Right lobe of liver (tissue), 6 donors: ENCODE results near the gene ZNF587. TPM values are rescaled to one million over a fixed set of nuclear protein-coding genes. Genes with fewer than 3 reads are reported as not detected.
"Not testable (repeated sequence)": the region's sequence is repeated elsewhere in the genome, so short reads cannot be mapped to it uniquely, and the experiment has no call there.

Source experiments
- ATAC-seq, 4 donors: fragments of 200-7000 bp; cut with Tn5 transposase; one replicate each; pipeline ENCODE4 v1.9.1; 2020; ENCODE audit warnings: mild to moderate bottlenecking in 4 of 4, moderate library complexity in 4 of 4
- DNase-seq, 3 donors: peaks; one replicate each; pipeline ENCODE4 v3.0.0-alpha.2; 2020
- H3K27ac ChIP-seq, 3 donors: fragments of 200-600 bp; one replicate each; pipeline ENCODE4 v1.8.0; 2022
- H3K27me3 ChIP-seq, 2 donors: fragments of 200-600 bp; one replicate each; pipeline ENCODE4 v1.8.0; 2022
- H3K36me3 ChIP-seq, 4 donors: fragments of 200-600 bp; sonication (generic) in 1 of 4; one replicate each; pipeline versions ENCODE4 v1.5.1 to v1.8.0; 2017 to 2022; ENCODE audit warnings: control low read depth in 1 of 4
- H3K4me1 ChIP-seq, 4 donors: fragments of 200-600 bp; sonication (generic) in 1 of 4; one replicate each; pipeline versions ENCODE4 v1.5.1 to v1.8.0; 2017 to 2022; ENCODE audit warnings: control low read depth in 1 of 4
- H3K4me3 ChIP-seq, 3 donors: fragments of 200-600 bp; one replicate each; pipeline ENCODE4 v1.8.0; 2022
- H3K9me3 ChIP-seq, 4 donors: fragments of 200-600 bp; sonication (generic) in 1 of 4; one replicate each; pipeline versions ENCODE4 v1.5.1 to v1.8.0; 2017 to 2022; ENCODE audit warnings: control low read depth in 1 of 4
- POLR2A ChIP-seq: fragments of 450-650 bp; IDR thresholded peaks from one replicate; pipeline ENCODE4 v1.6.1; 2017; ENCODE audit warnings: antibody characterized with exemption, mild to moderate bottlenecking
- WGBS: methylation state at CpG from one replicate; pipeline ENCODE4 v1.1.6; 2018; ENCODE audit warnings: low coverage, low lambda C conversion rate; ENCODE audit not compliant: insufficient coverage; ENCODE audit errors: missing lambda C conversion rate; 5-methylcytosine and 5-hydroxymethylcytosine counted together
- intact Hi-C, 2 donors: fragments of 100-400 bp; cut with DNase I; formaldehyde crosslinking; loops; one replicate each; pipeline versions ENCODE4 v1.11.2 to v1.14.1; 2022
- total RNA-seq, 6 experiments: library from RNA; depleted of rRNA in 2 of 6; stranded (reverse); fragments of >200 nt in 2 of 6; fragmentation: NEBNext Ultra II Directional in 3 of 6; extraction: Animal tissue kit (Norgen Biotek cat#: 25700) in 3 of 6; gene quantifications; one replicate each; pipeline versions ENCODE4 v1.1.0 to v1.2.4, GENCODE V29; 2016 to 2023
- TF ChIP-seq, protein P1 (sequence below), 4 donors: fragments of 200-600 bp in 3 of 4; fragments of 450-650 bp in 1 of 4; IDR thresholded peaks; one replicate each; pipeline versions ENCODE4 v1.5.1 to v1.8.0; 2016 to 2022; ENCODE audit warnings: antibody characterized with exemption in 4 of 4, mild to moderate bottlenecking in 2 of 4
- donor health status: DM: no; HTN: yes; CAD: no.
- donor health status: DM: no; HTN: no; CAD: no.
- donor health status: DM: no; HTN: no; CAD: no.
- donor health status: DM: no; HTN: yes; CAD: no.
- donor health status: DM: no; HTN: yes; CAD: no.

Gene ZNF587
- total RNA-seq, 6 experiments from 2014 or later = 5.2 to 20.2 (median 12.6) TPM

GRCh38 chr19:57870225-57870624 is 20.6 kb downstream of the ZNF587 start:
- no peak overlapping the region for H3K27ac ChIP-seq
- H3K9me3 ChIP-seq = peaks cover 0 to 31% (median 4%) of the 10 kb centered on the region in 4 donors
- no peaks in the 10 kb centered on the region for H3K4me1 ChIP-seq
- intact Hi-C loops = no loop called here
- H3K36me3 ChIP-seq = peaks cover 0 to 29% (median 7%) of the 10 kb centered on the region in 4 donors
- DNase-seq = no peak
- H3K27me3 ChIP-seq = no peaks in the 10 kb centered on the region
- H3K4me3 ChIP-seq = no peak overlapping the region
- no peak for ATAC-seq
- TF ChIP-seq, protein P1, sequence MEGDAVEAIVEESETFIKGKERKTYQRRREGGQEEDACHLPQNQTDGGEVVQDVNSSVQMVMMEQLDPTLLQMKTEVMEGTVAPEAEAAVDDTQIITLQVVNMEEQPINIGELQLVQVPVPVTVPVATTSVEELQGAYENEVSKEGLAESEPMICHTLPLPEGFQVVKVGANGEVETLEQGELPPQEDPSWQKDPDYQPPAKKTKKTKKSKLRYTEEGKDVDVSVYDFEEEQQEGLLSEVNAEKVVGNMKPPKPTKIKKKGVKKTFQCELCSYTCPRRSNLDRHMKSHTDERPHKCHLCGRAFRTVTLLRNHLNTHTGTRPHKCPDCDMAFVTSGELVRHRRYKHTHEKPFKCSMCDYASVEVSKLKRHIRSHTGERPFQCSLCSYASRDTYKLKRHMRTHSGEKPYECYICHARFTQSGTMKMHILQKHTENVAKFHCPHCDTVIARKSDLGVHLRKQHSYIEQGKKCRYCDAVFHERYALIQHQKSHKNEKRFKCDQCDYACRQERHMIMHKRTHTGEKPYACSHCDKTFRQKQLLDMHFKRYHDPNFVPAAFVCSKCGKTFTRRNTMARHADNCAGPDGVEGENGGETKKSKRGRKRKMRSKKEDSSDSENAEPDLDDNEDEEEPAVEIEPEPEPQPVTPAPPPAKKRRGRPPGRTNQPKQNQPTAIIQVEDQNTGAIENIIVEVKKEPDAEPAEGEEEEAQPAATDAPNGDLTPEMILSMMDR (IDR thresholded peaks at IDR 0.05) = no peak
- TF ChIP-seq POLR2A = no peak
- 88% methylated on average over 2 of the region's 2 CpGs for WGBS

GRCh38 chr19:57872450-57872849 is 22.8 kb downstream of the ZNF587 start:
- DNase-seq (no peak), ATAC-seq (no peak)
- no peaks in the 10 kb centered on the region for H3K4me1 ChIP-seq
- H3K36me3 ChIP-seq = peaks cover 0 to 24% (median 6%) of the 10 kb centered on the region in 4 donors
- H3K9me3 ChIP-seq = peaks cover 0 to 31% (median 4%) of the 10 kb centered on the region in 4 donors
- H3K27ac ChIP-seq = no peak overlapping the region
- no peaks in the 10 kb centered on the region for H3K27me3 ChIP-seq
- H3K4me3 ChIP-seq = no peak overlapping the region
- TF ChIP-seq POLR2A = no peak
- TF ChIP-seq, protein P1 (IDR thresholded peaks at IDR 0.05) = no peak
- intact Hi-C loops = no loop called here

- Histone ChIP-seq H3K9me3 (peaks cover 0 to 31% (median 4%) of the 10 kb centered on the region in 4 donors), H3K36me3 (peaks cover 0 to 26% (median 2%) of the 10 kb centered on the region in 4 donors)
- H3K27me3 ChIP-seq, ATAC-seq, H3K4me1 ChIP-seq, DNase-seq, H3K27ac ChIP-seq, H3K4me3 ChIP-seq, intact Hi-C loops: not testable (repeated sequence)
- 92% methylated on average over 8 of the region's 8 CpGs for WGBS
Measured at GRCh38 chr19:57873883-57874799, 24.5 kb downstream of the ZNF587 start.

DNA sequence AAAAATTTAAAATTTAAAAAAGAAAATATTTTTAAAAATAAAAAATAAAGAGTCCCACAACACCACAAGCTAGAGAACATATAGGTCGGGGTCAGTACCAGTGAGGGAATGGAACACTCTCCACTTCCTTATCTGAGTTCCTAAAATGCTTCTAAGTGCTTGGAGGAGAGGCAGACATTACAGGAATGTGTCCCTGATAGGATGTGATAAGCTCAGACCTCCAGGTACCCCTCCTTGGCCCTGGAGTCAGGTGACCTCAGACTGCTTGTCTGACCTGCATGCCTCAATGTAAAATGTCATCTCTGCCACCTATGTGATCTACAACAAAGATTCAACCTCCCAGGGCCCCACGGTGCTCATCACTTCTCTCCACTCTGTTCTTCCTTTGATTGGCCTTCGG is 36.4 kb downstream of the ZNF587 start:
- ATAC-seq (no peak), DNase-seq (no peak)
- Histone ChIP-seq H3K4me3 (no peak overlapping the region), H3K9me3 (no peaks in the 10 kb centered on the region), H3K4me1 (peaks cover 0 to 11% (median 0%) of the 10 kb centered on the region in 4 donors), H3K27me3 (no peaks in the 10 kb centered on the region), H3K27ac (no peak overlapping the region), H3K36me3 (no peaks in the 10 kb centered on the region)
- intact Hi-C loops = no loop called here
- TF ChIP-seq, protein P1 (IDR thresholded peaks at IDR 0.05) = no peak
- TF ChIP-seq POLR2A = no peak
- 71% methylated on average over 3 of the region's 3 CpGs for WGBS

GRCh38 chr19:57887195-57887941 is 37.7 kb downstream of the ZNF587 start:
- H3K36me3 ChIP-seq = no peaks in the 10 kb centered on the region
- no peak overlapping the region for H3K27ac ChIP-seq
- intact Hi-C loops = no loop called here
- WGBS = 47% methylated on average over 6 of the region's 6 CpGs
- H3K9me3 ChIP-seq = no peaks in the 10 kb centered on the region
- DNase-seq (no peak), ATAC-seq (no peak)
- H3K4me1 ChIP-seq = peaks cover 0 to 11% (median 0%) of the 10 kb centered on the region in 4 donors
- no peak for TF ChIP-seq POLR2A
- TF ChIP-seq, protein P1 (IDR thresholded peaks at IDR 0.05) = no peak
- peak overlapping the region in 1 of 3 donors; percentile 87 for H3K4me3 ChIP-seq
- H3K27me3 ChIP-seq = no peaks in the 10 kb centered on the region
